Activated CD8-positive, alpha-beta memory T cell treated with anti-CD3 and anti-CD28 coated beads for 4 hours (primary cell): ENCODE results near the gene MIOX.
A peak's percentile ranks its signal among the peaks of the same experiment; 100 is the strongest.

ENCODE experiments used
- DNase-seq, 2 donors: peaks; one replicate each; pipeline ENCODE4 v3.0.0-alpha.2; 2020; ENCODE audit warnings: low read depth in 2 of 2

The MIOX gene

DNA sequence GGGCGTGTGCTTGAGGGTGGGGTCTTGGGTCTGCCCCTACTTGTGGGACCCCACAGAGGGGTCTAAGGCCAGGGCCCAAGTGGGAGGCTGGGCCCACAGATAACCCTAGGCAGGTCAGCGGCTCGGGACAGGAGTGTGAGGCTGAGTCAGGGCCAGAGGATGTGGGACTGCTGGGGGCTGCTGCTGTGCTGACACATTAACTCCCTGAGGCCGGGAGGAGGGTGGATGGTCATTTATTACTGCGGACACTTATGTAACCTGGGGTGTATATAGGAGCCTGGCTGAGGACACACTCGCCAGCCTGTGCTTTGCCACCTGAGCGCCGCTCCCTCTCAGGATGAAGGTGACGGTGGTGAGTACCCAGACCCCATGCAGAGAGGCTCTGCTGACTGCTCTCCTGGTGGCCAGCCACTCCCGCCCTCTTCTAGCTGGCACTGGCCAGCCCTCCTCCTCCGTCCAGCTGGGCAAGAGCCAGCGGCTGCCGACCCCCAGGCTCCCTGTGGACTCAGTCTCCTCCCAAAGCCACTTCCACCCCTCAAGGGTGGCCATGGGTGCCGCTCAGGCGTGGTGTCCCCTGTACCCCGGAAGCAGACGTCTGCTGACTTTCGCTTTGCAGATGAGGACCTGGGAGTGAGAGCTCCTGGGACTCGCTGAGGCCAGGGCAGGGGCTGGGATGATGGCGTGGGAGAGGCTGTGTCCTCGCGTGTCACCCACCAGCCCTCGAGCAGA, at the start of gene MIOX:
MIOX (plus strand) TSS at position 299 of the 729 bp plus-strand sequence; CDS start at position 338, 39 bp downstream.
- no peak for DNase-seq

- DNase-seq, result no peak
These were observed 49.0 kb upstream of the MIOX start for GRCh38 chr22:50437511-50438304.

DNA sequence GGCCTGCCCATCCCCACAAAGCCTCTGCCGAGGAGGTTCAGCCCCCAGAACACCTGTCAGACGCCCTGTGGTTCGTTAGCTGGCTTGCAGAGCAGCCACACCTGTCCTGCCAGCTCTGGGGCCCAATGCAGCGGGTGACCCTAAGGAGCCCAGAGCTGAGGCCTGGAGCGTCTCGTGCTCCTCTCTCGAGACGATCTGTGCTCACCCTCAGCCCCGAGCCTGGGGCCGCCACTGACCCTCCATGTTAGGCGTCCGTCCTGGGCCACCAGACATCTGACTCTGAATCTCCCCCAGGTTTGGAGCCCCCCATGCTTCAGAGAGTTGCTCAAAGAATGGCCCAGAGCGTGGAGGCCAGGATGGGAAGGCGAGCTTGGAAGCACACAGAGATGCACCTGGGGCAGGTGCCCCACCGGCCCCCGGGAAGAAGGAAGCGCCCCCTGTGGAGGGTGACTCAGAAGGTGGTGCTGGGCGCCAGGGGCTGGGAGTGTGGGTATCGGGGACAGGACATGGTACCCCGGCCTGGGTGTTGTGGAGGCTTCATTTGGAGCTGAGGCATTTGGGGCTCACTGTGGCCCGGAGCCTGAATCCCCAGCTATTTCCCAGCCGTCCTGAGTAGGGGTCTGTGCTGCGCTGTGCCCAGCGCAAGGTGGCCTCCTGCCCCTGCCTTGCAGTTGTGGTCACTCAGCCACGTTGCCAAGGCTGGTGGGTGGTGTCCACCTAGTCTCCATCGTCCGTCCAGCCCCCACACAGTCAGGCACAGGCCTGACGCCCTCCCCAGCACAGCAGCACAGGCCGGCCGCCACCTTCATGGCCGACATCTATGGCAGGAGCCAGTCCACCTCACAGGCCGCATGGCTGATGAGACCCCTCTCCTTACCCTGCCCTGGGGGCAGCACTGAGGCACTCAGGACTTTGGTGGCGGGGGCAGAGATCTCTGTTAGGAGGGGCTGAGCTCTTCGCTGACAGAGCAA, 48.1 kb upstream of the MIOX start:
- DNase-seq, result no peak

DNA sequence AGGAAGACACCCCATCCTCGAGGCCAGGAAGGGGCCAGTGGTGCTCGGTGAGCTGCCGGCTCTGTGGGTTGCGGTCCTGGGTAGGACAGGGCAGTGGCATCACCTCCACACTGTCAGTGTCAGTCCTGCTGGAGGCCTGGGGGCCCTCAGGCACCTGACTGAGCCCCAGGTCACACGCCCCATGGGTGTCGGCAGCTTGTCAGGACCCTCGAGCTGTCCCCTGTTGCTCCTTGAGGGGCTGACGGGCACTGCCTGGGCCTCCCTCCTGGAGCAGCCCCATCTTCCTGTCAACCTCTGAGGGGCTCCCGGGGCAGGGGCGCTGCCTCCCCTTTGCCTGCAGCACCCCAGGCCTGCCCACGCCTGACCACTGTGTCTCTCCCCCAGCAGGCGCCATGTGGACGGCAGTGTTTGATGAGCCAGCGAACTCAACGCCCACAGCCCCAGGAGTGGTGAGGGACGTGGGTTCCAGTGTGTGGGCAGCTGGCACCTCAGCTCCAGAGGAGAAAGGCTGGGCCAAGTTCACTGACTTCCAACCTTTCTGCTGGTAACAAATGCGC, 47.3 kb upstream of the MIOX start:
- DNase-seq, result no peak

DNA sequence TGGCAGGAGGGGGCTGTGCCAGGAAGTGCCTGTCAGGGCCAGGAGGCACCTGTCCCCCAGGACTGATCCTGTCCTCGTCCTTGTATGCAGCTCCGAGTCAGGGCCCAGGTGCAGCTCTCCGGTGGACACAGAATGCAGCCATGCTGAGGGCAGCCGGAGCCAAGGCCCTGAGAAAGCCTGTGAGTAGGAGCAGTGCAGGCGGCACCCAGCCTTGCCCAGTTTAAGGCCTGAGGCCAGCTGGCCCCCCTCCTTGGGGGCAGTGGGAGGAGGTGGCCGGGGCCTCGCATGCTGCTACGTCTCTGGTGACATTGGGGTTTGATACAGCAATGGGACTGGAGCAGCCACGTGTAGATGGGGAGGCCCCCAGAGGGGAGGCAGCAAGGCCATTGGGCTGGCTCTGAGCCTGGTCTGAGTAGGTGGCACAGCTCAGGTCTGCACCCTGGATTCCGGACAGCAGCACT, 46.8 kb upstream of the MIOX start:
- no peak for DNase-seq

GRCh38 chr22:50440544-50441249, 46.0 kb upstream of the MIOX start:
- DNase-seq, result no peak

DNA sequence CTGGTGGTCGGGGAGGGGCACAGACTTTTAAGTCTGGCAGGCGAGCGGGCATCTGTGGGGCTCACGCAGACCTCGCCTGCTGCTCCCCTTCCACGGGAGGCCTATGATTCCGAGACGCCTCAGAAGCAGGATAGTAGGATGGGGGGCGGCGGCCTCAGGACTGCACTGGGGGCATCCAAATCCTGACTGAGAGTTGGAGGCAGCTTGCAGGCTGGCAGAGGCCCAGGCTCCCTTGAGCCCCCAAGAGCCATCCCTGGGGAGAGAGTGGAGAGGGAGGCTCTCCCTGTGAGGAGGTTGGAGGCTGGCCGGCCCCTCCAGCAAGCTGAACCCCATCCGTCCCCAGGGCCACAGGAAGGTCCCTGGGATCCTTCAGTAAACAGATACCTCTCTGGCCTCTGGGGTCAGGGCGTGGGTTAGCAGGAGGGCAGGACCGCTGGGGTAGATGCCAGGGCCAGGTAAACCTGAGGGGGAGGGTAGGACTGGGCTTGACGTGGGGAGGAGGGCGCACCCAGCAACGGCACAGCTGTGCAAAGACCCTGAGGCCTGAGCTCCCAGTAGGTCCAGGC, 45.1 kb upstream of the MIOX start:
- no peak for DNase-seq

GRCh38 chr22:50443197-50443596, 43.5 kb upstream of the MIOX start:
- no peak for DNase-seq

GRCh38 chr22:50443801-50444625, 42.6 kb upstream of the MIOX start:
- no peak for DNase-seq

- no peak for DNase-seq
These were observed 42.0 kb upstream of the MIOX start for GRCh38 chr22:50444663-50445062.

GRCh38 chr22:50445071-50445879, 41.4 kb upstream of the MIOX start:
- DNase-seq, result peak in 1 of 2 donors; percentile 33

- DNase-seq, result no peak
These were observed 40.6 kb upstream of the MIOX start for GRCh38 chr22:50445880-50446707.

DNA sequence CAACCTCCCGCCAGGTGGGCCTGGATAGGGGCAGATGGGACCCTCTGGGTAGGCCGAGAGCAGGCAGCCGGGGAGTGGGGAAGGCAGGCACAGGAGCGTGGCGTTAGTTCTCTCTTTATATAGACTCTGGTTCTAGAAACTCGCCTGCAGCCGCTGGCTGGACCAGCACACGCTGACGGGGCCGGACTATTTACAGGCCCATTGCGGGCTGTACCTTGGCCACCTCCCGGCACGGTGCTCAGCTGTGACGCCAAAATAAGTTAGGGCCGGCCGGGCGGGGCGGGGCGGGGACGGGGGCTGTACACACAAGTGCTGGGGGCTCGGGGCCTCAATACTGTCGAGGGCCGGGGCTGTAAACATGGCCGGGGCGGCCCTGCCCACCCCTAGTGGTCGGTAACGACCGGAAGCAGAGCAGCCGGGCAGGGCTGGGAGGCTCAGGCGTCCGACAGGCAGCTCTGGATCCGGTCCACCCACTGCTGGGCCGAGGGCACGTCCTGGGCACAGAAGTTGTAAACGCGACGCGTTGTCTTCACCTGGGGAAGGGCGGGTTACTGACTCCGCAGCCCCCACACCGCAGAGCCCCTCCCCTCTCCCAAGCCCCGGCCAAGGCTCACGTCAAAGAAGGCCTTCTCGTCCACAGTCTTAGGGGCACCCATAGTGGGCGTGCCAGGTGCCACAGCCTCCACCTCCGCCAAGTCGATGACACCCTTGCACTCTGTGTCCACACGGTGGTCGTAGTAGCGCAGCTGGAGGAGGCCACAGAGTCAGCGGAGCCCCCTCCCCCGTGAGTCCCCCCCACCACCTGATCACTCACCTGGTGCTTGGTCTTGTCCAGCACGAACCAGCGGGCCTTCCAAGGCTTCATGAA, 39.7 kb upstream of the MIOX start:
- no peak for DNase-seq

DNA sequence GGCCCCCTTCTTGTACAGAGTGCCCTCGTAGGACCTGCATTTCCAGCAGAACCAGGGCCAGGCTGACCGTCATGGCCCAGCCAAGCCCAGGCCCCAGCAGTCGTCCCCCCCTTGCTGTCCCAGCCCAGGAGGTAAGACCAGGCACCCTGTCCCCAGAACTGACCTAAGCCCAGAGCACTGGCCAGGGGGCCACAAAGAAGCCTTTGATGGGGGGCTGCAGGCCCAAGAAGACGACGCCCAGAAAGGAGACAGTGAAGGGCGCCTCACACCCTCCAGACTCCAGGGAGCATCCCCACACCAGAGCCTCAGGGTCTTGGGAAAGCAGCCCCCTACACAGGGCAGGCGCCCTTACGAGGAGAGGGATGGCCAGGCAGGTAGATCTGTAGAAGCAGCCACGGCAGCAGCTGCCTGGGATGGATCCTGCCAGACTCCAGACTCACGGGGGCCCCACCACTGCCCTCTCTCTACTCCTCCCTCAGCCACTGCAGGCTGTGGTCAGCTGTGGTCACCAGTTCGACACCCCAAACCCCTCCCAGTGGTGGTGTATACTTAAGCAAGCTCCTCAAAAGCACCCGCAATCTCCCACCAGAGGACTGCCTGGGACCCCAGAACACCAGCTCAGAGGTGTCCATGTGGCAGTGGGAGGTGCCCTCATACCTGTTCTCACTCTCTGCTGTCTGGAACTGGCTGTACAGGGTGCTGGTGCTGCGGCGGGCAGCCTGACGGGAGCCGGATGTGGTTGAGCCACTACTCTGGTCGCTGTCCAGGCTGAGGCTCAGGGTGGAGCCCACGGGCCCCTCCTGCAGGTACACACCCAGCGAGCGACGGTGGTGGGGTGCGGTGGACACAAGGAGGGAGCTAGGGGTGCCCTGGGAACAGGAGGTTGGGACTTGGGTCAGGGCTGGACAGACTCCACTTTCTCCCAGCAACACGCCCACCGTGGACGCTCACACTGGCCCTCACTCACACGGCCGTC, 38.8 kb upstream of the MIOX start:
- no peak for DNase-seq

- DNase-seq, result no peak
These were observed 34.0 kb upstream of the MIOX start for GRCh38 chr22:50452649-50453048.
